HG02970 (cell line): ENCODE measurements around the gene MORF4L1.
"Not testable (repeated sequence)": the region's sequence is repeated elsewhere in the genome, so short reads cannot be mapped to it uniquely, and the experiment has no call there.

Experiments used
- ATAC-seq: cut with Tn5 transposase; IDR thresholded peaks from one replicate; pipeline ENCODE4 v1.9.1; 2021; ENCODE audit warnings: mild to moderate bottlenecking, moderate library complexity, moderate number of reproducible peaks; ENCODE audit not compliant: unreplicated experiment, low FRiP score

MORF4L1 gene

GRCh38 chr15:78855746-78856145, 16.9 kb upstream of the MORF4L1 start:
- no peak for ATAC-seq

- peak; percentile 57 for ATAC-seq
Measured at GRCh38 chr15:78859971-78860719, 12.5 kb upstream of the MORF4L1 start.

DNA sequence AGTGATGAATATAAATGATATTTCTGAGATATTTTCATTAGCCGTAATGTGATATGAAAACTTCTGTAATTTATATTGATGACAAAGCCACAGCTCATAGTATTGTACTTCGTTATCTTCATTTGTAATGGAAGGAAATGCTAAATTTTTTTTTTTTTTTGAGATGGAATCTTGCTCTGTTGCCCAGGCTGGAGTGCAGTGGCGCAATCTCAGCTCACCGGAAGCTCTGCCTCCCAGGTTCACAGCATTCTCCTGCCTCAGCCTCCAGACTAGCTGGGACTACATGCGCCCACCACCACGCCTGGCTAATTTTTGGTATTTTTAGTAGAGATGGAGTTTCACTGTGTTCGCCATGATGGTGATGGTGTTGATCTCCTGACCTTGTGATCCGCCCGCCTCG, 7.1 kb upstream of the MORF4L1 start:
- ATAC-seq: not testable (repeated sequence)

DNA sequence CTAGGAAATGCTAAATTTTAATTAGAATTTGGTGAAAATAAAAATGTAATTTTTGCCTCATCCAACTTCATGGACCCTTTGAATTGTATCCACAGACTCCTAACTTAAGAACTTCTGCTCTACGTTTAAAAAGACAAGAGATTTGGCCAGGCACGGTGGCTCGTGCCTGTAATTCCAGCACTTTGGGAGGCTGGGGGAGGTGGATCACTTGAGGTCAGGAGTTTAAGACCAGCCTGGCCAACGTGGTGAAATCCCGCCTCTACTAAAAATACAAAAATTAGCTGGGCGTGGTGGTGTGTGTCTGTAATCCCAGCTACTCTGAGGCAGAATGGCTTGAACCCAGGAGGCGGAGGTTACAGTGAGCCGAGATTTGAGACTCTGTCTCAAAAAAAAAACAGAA, 6.7 kb upstream of the MORF4L1 start:
- not testable (repeated sequence) for ATAC-seq

- ATAC-seq: no peak
Measured at GRCh38 chr15:78866803-78867202, 5.9 kb upstream of the MORF4L1 start.

DNA sequence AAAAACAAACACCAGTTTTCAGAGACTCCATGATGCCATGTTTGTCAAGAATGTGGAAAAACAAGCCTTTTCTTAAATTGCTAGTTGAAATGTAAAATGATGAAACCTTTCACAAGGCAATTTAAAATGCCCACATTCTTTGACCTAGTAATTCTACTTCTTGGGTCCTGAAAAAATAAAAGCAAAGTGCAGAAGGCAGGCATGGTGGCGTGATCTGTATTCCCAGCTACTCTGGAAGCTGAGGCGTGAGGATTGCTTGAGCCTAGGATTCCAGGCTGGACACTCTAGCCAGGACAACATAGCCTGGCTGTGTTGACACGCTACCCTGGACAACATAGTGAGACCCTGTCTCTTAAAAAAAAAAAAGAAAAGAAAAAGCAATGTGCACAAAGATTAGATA, 4.3 kb upstream of the MORF4L1 start:
- ATAC-seq: no peak

GRCh38 chr15:78871483-78872127, 1.1 kb upstream of the MORF4L1 start:
- not testable (repeated sequence) for ATAC-seq

- ATAC-seq: peak; percentile 61
Measured at GRCh38 chr15:78872972-78873792, 492 bp downstream of the MORF4L1 start.

DNA sequence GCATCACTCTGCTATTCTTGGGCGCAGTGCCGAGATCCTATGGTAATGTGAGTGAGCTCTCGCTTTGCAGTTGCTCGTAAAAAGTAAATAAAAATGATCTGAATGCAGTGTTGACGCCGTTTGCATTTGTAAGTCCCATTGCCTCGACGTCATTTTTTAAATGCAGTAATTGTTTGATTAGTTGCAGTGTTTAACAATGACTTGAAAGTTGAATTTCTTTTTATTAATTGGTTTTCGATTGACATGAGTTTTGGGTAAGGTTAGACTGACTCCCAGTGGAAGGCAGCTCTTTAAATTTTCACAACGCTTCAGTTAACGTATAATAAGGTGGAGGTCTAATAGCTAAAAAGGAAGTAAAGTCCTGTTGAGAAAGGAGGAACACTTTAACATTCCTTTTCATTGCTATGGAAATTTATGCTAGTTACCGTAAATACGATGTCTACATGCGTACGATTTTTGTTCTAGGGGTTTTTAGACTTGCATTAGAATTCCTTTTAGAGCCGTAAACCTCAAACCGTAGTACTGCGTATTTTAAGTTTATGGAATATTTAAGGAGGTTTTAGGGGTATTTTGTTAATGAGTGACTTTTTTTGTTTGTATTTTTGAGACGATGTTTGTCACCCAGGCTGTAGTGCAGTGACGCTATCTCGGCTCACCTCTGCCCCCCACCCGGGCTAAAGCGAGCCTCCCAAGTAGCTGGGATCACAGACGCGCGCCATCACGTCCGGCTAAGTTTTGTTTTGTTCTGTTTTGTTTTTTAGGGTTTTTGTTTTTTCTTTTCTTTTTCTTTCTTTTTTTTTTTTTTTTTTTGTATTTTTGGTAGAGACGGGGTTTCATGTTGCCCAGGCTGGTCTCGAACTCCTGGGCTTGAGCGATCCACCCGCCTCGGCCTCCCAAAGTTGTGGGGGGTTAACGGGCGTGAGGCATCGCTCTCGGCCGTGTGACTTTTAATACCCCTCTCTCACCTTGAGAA, 1.4 kb downstream of the MORF4L1 start:
- ATAC-seq: no peak

- no peak for ATAC-seq
Measured at GRCh38 chr15:78875107-78875914, 2.6 kb downstream of the MORF4L1 start.

- not testable (repeated sequence) for ATAC-seq
Measured at GRCh38 chr15:78876954-78877353, 4.3 kb downstream of the MORF4L1 start.

DNA sequence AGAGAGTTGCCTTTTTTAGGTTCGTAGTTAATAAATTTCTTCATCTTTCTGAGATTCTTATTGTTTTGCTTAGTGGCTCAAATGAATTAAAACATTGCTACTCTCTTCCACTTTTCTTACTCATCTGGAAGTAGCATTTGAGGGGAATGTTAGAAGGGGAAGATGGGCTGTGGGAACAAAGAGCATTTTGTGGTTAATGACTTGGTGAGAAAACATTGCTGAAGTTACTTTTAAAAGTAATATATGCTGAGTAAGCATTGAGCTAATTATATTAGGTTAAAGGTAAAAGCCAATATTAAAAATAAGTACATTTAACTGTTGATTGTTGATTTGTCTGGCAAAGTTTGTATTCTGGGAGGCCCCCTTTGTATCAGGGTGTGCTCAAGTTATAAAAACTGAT, 5.7 kb downstream of the MORF4L1 start:
- no peak for ATAC-seq

GRCh38 chr15:78879517-78880241, 7.0 kb downstream of the MORF4L1 start:
- ATAC-seq: no peak

- ATAC-seq: no peak
Measured at GRCh38 chr15:78880242-78880533, 7.5 kb downstream of the MORF4L1 start.

GRCh38 chr15:78880813-78881212, 8.1 kb downstream of the MORF4L1 start:
- no peak for ATAC-seq

DNA sequence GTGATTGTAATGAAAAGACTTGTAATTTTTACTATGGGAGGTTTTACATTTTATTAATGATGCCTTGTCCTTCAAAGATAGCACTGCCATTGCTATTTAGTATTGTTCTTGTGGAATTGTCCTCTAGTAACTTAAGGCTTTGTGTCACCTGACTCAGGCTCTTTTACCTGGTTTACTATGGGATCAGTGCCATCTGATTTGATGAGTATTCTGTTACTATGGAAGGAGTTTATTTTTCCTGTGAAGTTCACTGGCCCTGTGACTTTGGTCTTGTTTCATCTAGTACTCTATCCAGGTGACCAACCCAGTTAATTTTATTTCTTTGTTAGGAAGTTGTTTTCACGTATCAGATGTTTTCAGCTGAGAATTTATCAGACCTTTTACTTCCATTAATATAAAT, 9.0 kb downstream of the MORF4L1 start:
- no peak for ATAC-seq

GRCh38 chr15:78889000-78889399, 16.3 kb downstream of the MORF4L1 start:
- no peak for ATAC-seq

DNA sequence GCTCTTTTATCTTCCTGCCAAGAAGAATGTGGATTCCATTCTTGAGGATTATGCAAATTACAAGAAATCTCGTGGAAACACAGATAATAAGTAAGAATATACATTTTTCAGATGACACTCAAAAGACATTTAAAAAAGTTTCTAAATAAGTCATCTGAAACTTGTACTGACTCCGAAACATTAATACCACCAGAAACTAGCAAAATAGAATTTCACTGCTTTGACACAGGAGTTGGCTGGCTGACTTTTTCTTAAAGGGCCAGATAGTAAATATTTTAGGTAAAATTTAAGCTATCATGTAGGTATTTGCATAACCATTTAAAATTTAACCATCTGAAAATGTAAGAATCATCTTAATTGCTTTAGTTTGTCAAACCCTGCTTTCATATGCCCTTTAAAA, 20.8 kb downstream of the MORF4L1 start:
- ATAC-seq: no peak

- ATAC-seq: no peak
Measured at GRCh38 chr15:78895471-78895870, 22.8 kb downstream of the MORF4L1 start.
